Retinal pigment epithelial cell (primary cell): ENCODE results near the gene ST8SIA6.

Experiments
- DNase-seq: peaks from one replicate; pipeline ENCODE4 v3.0.0-alpha.2; 2010; ENCODE audit warnings: low read depth
- H3K4me3 ChIP-seq: 2 replicates; pipeline ENCODE4 v1.5.1; 2011; ENCODE audit warnings: mild to moderate bottlenecking, low read length, control low read depth, moderate library complexity
- TF ChIP-seq, protein P1 (sequence below): conservative IDR thresholded peaks from 2 replicates; pipeline ENCODE4 v1.5.1; 2011; ENCODE audit warnings: low read depth, low read length, control low read depth, inconsistent platforms

The ST8SIA6 gene

DNA sequence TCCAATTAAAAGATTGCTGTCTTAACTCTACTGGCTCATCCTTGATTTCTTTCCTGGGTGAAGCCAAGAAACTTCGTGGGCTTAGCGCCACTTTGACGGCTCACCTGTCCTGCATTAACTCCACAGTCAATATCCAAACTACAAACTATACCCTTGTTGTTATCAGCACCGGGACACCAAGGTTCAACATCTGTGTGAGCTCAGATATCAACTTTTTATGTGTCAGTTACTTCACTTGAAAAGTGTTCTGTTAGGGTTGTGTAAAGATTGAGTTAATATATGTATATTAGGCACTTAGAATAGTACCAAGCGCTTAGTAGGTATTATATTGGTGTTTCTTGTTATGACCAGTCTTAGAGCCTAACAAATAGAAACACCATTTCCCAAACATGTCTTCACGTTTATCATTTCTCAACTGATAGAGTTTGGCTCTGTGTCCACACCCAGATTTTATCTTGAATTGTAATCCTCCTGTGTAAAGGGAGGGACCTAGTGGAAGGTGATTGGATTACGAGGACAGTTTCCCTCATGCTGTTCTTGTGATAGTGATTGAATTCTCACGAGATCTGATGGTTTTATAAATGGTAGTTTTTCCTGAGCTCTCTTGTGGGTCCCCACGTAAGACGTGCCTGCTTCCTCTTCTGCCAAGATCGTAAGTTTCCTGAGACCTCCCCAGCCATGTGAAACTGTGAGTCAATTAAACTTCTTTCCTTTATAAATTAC is 19.0 kb upstream of the ST8SIA6 start:
- H3K4me3 ChIP-seq = no peak overlapping the region
- DNase-seq = no peak
- TF ChIP-seq, protein P1, sequence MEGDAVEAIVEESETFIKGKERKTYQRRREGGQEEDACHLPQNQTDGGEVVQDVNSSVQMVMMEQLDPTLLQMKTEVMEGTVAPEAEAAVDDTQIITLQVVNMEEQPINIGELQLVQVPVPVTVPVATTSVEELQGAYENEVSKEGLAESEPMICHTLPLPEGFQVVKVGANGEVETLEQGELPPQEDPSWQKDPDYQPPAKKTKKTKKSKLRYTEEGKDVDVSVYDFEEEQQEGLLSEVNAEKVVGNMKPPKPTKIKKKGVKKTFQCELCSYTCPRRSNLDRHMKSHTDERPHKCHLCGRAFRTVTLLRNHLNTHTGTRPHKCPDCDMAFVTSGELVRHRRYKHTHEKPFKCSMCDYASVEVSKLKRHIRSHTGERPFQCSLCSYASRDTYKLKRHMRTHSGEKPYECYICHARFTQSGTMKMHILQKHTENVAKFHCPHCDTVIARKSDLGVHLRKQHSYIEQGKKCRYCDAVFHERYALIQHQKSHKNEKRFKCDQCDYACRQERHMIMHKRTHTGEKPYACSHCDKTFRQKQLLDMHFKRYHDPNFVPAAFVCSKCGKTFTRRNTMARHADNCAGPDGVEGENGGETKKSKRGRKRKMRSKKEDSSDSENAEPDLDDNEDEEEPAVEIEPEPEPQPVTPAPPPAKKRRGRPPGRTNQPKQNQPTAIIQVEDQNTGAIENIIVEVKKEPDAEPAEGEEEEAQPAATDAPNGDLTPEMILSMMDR = no peak

DNA sequence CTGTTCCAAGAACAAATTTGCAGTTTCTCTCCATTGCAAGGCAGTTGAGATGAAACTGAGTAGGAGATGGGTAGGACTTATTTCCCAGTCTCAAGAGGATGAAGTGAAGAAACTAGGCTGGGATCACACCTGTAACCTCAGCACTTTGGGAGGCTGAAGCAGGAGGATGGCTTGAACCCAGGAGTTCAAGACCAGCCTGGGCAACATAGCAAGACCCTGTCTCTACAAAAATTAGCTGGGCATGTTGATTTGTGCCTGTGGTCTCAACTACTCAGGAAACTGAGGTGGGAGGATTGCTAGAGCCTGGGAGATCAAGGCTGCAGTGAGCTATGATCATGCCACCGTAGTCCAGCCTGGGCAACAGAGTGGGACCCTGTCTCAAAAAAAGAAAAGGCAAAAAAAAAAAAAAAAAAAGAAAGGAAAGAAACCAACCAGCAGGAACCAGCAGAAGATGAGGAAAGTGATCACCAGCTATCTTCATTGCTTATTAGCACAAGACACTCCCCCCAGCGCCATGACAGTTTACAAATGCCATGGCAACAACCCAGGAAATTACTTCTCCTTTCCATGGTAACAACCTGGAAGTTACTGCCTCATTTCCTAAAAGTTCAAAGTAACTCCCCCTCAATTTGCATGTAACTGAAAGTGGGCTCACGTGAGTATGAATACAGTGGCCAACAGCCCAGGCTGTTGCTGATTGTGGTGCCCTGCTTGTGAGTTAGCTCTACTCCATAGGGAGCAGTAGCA is 18.3 kb upstream of the ST8SIA6 start:
- H3K4me3 ChIP-seq = no peak overlapping the region
- TF ChIP-seq, protein P1 = no peak
- DNase-seq = no peak

DNA sequence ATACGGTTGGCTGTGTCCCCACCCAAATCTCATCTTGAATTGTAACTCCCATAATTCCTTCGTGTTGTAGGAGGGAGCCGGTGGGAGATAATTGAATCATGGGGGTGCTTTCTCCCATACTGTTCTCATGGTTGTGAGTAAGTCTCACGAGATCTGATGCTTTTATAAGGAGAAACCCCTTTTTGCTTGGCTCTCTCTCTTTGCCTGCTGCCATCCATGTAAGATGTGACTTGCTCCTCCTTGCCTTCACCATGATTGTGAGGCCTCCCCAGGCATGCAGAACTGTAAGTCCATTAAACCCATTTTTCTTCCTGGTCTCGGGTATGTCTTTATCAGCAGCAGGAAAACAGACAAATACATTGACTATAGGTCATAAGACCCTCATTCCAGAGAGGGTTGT is 15.9 kb upstream of the ST8SIA6 start:
- H3K4me3 ChIP-seq = no peak overlapping the region
- TF ChIP-seq, protein P1 = no peak
- DNase-seq = no peak

DNA sequence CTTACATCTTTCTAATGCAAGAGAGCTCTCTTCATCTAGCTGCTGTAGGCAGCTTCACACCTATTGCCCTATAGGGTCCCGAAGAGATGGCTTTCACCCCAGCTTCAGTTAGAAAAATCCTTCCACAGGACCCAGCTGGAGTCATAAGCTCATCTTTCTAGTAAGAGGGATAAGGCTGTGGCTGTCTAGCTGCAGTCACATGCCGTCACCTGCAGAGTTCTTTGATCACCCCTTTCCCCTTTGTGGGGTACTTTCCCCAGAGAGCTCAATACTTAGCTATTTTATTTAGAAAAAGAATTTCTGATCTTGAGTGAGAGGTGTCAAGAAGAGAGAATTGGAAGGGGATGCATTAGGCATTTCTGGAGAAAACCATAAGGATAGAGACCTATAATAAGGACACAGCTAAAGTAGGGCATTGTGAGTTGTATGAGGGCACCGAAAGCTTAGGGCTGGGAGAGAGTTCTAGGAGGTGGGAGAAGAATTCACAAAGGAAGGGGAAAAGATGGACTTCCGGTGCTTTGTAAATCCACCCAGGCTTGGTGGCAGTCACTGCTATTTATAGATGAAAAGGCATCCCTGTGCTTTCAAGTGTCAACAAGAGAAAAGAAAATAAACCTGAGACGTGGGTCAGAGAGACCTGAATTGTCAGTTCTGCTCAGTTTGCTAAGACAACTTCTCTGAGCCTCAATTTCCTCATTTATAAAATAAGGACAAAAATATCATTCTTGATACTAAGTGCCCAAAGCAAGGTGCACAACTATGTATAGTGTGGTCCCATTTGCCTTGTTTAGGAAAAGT is 11.1 kb upstream of the ST8SIA6 start:
- no peak overlapping the region for H3K4me3 ChIP-seq
- no peak for DNase-seq
- TF ChIP-seq, protein P1 = no peak

DNA sequence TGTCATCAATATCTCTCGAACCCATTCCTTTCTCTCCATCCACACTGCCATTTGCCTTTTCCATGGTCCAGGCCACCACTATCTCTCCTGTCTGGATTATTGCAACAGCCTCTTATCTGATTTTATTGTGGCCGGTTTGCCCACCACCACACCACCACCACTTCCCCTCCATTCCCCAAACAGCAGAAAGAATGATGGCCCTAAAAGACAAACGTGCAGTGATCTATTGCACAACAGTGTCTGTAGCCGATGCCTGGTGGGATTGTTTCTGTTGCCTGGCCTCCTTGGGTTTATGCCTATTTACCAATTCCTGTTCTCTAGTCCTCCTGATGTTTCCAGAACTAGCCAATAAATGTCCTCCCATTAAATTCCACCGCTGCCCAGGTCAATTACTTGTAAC is 10.2 kb upstream of the ST8SIA6 start:
- TF ChIP-seq, protein P1 = no peak
- H3K4me3 ChIP-seq = no peak overlapping the region
- DNase-seq = no peak

DNA sequence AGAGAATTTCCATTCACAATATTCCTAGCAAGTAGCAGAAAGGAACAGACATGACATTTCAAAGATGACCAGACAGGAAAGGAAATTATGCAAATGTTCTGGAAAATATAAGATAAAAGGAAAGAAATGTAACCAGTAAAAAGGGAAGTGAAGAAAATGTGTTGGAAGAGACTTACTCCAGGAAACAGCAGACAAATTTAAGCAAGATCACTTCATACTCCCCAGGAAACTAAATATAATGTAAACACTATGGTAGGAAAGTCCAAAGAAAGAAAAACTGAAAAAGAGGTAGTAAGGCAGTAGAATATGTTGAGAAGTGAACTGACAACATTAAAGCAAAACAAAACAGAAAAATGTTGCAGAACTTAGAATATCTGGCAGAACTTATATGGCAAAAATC is 6.4 kb upstream of the ST8SIA6 start:
- TF ChIP-seq, protein P1 = no peak
- H3K4me3 ChIP-seq = no peak overlapping the region
- DNase-seq = no peak
